GM04503 (cell line): ENCODE measurements around the gene IL33.
A peak's percentile ranks its signal among the peaks of the same experiment; 100 is the strongest.

Experiments
- DNase-seq: peaks from one replicate; pipeline ENCODE4 v3.0.0-alpha.2; 2012; ENCODE audit warnings: low read depth

The IL33 gene

GRCh38 chr9:6218099-6218502 is 2.5 kb downstream of the IL33 start:
- peak; percentile 36 for DNase-seq

- no peak for DNase-seq
Measured at GRCh38 chr9:6219040-6219439, 3.4 kb downstream of the IL33 start.

DNA sequence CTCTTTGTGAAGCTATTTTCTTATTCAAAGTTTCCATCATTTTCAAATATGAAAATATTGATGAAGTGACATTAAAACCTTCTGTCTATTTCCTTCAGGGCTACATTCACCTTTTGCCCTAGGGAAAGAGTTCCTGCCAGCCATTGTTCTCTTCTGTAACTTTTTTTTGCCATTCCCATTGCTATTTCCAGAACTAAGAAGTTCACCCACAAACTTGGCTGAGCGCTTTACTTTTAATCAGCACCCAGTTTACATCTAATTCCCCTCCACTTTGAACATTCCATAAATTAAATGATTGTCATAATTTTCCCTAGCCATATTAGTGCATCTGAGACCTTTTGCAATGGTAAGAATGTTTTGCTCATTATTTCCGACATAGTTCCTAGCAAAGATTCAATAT is 4.4 kb downstream of the IL33 start:
- no peak for DNase-seq

- no peak for DNase-seq
Measured at GRCh38 chr9:6224393-6225154, 9.0 kb downstream of the IL33 start.

- DNase-seq, result no peak
Measured at GRCh38 chr9:6226696-6227095, 11.1 kb downstream of the IL33 start.

GRCh38 chr9:6229186-6229585 is 13.6 kb downstream of the IL33 start:
- DNase-seq, result no peak

- DNase-seq, result no peak
Measured at GRCh38 chr9:6229619-6230018, 14.0 kb downstream of the IL33 start.

DNA sequence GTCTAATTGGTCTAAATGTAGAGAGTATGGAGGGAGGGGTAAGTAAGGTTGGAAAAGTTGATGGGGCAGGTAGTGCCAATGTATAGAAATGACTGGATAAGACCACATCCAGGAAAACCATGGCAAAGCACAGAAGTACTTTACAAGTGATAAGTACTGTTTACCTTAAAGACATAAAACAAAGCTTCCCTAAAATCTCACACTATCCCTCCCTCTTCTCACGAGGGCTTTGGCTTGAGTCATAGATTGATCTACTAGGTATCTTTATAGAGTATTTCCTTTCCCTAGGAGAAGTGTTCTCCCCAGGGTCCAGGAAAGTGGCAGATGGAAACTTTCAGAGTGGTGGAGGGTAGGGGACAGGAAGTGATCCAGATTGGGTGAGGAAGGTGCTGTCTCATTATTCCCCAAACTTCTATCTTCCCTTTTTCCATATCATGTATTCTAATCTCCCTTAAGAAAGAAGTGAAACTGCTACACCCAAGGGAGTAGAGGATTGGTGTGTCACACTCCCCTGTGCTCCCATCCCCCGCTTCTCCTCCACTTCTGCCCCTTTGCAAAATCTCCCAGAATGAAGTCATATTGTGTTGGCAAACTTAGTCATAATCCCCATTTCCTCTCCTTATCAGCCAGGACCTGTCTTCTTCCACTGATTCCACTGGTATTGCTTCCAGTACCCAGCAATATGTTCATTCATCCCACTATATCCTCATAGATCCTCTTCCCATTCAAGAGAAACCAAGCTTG is 14.6 kb downstream of the IL33 start:
- DNase-seq, result no peak

DNA sequence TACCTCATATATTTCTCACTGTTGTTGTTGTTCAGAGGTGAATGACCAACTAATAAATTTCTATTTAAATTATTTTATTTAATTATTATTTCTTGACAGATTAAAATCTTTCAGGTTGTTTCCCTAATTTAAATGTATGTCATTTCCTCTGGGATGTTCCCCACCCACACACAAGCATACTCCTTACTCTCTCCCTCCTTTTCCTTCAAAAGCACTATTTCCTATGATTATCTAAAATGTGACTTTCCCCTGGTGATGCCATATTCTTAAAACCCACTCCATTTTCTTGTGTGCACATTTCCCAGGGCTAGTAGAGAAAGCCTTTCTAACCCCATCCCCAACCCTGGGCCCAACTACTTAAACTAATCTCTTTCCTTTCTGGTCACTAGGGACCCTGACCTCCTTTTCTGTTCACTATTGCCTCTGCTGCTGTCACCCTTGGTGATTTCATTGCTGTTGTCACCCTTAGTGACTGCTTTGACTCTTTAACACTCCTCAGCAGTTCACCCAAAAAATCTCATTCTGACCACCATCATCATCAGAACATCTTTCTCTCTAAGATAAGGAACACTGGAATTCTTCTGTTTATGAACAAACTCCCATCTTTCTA is 16.8 kb downstream of the IL33 start:
- no peak for DNase-seq

GRCh38 chr9:6234014-6234413 is 18.4 kb downstream of the IL33 start:
- DNase-seq, result no peak

DNA sequence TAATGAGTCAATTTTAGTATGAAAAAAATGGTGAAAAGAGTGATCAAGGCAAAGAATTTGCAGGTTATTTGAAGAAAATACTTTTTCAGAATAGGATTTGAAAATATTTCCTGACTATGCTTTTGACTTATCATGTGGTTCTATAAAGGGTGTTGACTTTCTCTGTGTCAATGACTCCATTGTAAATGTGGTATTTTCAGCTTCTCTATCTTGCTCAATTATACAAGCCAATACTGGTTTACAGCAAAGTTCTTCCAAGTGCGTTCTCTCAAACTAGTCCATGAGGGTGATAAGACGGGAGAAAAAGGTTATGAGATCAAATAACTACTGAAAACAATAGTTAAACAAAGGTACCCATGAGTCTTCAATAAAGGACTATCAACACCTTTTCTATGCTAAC is 21.7 kb downstream of the IL33 start:
- DNase-seq, result no peak

DNA sequence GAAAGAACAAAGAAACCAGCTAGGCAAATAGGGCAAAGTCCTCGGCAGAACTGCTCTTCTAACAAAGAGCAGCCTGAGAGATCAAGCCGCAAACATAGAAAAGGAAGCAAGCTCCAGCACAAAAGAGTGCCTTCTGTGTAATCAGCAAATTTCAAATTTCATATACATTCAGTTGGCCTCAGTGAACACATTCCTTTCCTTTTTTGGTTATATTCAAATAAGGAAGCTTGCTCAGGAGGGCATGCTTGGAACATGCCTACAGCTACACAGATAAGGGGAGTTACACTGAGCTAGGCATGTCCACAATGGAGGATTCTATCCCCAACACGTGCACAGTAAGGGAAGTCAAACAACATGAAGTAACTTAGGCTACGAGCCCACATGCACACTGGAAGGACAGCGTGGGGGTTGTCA is 23.4 kb downstream of the IL33 start:
- no peak for DNase-seq

GRCh38 chr9:6239694-6240093 is 24.1 kb downstream of the IL33 start:
- DNase-seq, result no peak

DNA sequence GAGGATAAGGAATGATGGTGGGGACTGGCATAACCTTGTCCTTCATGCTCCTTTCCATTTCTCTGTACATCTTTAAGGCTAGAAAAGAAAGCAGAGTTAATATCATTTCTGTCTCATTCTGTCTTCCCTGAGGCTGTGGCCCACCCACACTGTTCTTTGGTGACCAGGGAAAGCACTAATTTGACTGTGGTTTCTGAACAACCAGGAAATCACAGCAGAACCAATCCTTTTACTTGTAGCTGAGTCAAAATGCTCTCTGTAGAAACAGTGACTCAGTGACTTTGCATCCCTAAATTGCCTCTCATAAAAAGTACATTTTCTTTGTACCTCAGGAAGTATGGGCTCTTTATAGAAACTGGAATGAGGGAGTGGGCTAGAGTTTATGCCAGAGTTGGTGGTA is 28.1 kb downstream of the IL33 start:
- DNase-seq, result peak; percentile 27

DNA sequence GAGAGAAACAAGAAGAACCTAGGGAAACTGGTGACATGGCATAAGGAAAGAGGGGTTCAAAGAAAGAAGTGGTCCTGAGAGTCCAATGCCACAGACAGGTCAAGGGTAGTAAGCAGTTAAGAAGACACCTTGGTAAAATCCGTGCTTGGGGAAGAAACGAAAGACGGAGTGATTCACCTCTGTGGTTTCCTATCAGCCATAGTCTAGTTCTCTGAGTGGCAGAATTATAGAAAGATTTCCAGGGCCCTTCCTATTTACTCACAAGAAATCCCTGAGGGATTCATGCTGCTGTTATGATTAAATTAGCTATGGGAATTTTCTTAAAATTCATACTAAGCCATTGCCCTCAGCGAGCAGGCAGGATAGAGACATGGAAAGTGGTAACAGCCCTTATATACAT is 31.7 kb downstream of the IL33 start:
- no peak for DNase-seq

DNA sequence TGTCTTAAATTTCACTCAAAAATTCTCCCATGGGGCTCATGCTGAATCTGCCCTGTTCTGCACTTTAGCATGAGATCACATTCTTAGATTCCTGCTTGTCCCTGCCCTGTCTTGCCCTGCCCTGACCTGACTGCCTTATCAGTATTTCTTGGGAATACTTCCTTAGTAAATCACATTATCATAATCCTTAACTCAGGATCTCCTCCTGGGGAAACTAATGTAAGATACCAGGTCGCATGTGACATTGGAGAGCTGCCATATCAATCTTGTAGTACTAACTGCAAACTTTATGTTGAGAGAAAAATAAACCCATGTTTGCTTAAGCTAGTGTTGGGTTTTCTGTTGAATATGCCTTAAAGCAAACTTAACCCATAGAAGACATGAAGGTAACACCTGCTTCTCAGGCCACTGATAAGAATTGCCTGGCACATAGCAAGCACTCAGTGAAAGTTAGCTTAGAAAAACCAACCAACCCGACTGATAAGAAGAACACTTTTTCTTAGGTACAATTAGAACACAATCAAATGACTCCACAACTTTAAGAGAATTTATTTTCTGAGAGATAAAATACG is 53.3 kb downstream of the IL33 start:
- no peak for DNase-seq

GRCh38 chr9:6270896-6271295 is 55.3 kb downstream of the IL33 start:
- DNase-seq, result no peak

GRCh38 chr9:6271508-6272228 is 56.1 kb downstream of the IL33 start:
- DNase-seq, result no peak

DNA sequence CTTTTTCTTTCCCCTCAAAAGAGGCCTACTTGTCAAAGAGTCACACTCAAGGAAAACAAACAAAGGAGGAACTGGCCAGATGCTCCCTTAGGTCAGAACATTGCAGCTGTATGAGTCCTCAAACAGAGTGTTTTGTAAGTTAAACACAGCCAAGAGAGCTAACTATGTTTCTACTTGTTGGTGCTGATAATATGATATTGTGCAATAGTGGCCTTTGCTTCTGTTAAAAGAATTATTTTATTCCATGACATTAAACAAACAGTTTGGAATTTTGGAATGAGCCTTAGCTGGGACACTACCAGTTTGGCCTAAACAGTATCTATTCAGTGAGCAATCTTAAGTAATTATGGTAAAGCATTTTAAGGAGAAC is 56.6 kb downstream of the IL33 start:
- DNase-seq, result peak; percentile 77

DNA sequence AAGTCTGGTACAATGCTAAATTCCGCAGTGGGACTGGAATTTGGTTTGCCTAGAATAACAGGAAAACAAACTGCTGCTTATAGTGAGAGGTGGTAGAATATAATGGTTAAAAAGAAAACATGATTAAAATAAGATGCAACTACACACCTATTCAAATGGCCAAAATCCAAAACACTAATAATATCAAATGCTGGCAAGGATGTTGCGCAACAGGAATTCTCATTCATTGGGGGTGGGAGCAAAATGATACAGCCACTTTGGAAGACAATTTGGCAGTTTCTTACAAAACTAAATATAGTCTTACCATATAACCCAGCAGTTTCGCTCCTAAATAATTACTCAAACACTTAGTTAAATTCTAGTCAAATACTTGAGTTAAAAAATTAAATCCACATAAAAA is 61.8 kb downstream of the IL33 start:
- no peak for DNase-seq

DNA sequence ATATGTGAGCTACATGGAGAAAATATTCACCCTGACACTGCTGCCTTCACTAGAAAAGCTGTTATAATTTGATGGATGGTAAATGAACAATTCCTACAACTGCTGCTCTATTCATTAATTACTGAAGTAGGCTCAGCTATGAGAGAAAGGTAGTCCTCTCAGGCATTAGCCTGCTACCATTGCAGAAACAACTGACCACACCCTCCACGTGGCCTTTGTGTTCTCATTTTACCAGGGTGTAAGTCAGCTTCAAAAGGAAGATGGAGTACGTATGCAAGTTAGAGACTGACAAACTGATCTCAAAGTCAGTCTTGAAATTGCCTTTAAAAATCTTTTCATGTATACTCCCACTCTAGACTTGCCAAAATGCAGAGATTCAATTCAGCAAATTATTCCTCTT is 86.3 kb downstream of the IL33 start:
- no peak for DNase-seq

DNA sequence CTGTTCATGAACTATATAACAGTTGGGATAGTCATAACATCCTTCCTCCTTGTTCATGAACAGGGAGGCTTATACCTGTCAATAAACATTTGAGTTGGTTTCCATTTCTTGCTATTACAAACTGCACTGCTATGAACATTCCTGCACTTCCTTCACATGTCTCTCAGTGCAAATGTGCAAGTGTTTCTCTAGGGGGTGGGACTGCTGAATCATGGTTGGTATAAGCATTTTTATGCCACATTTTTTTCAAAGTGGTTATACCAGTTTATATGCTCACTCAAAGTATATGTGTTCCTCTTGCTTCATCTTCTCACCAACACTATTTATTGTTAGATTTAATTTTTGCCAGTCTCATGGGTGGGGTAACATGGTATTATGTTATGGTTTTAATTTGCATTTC is 86.8 kb downstream of the IL33 start:
- DNase-seq, result no peak
